LNCaP clone FGC (cell line): ENCODE data around the gene PLCD1.
"Not testable (repeated sequence)": the region's sequence is repeated elsewhere in the genome, so short reads cannot be mapped to it uniquely, and the experiment has no call there.

Source experiments
- DNase-seq: peaks from one replicate; pipeline ENCODE4 v3.0.0-alpha.2; 2011; ENCODE audit warnings: low read depth
- H3K4me3 ChIP-seq: 2 replicates; pipeline ENCODE4 v1.5.1; 2011; ENCODE audit warnings: mild to moderate bottlenecking, low read depth, low read length, control low read depth
- TF ChIP-seq, protein P1 (sequence below): IDR thresholded peaks from 2 replicates; pipeline ENCODE4 v1.5.1; 2012; ENCODE audit warnings: mild to moderate bottlenecking; ENCODE audit not compliant: control insufficient read depth, insufficient read depth; ENCODE audit errors: extremely low read depth

The PLCD1 gene

DNA sequence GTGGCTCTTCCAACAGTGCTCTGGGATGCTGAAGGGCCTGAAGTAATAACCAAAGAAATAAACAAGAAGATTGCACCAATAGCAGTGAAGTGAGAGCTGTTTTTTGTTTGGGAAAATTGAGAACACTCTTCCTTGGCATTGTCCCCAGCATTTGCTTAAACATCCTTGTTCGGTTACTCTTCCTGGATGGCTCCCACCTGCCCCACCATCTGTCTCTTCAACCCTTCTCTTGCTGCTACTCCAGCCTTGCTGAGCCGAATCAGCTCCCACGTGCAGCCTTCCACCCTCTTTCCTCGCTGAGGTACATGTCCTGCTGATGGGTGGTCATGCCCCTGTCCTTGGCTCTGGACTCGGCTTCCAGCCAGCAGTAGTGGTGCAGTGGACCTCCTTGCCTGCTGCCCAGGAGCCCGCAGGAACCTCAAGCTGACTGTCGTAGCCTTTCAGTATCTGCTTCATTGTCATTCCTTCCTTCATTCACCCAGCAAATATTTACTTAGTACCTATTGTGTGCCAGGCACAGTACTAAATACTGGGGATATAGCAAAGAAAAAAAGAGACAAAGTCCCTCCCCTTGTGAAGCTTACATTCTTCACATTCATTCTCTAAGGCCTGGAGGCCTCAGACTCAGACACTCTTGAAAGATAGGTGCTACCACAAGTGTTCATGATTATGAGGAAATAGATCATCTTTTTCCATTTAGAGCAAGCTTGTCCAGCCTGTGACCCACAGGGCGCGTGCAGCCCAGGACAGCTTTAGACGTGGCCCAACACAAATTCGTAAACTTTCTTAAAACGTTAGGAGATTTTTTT, 56.0 kb downstream of the PLCD1 start:
- TF ChIP-seq, protein P1, sequence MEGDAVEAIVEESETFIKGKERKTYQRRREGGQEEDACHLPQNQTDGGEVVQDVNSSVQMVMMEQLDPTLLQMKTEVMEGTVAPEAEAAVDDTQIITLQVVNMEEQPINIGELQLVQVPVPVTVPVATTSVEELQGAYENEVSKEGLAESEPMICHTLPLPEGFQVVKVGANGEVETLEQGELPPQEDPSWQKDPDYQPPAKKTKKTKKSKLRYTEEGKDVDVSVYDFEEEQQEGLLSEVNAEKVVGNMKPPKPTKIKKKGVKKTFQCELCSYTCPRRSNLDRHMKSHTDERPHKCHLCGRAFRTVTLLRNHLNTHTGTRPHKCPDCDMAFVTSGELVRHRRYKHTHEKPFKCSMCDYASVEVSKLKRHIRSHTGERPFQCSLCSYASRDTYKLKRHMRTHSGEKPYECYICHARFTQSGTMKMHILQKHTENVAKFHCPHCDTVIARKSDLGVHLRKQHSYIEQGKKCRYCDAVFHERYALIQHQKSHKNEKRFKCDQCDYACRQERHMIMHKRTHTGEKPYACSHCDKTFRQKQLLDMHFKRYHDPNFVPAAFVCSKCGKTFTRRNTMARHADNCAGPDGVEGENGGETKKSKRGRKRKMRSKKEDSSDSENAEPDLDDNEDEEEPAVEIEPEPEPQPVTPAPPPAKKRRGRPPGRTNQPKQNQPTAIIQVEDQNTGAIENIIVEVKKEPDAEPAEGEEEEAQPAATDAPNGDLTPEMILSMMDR: no peak
- DNase-seq: no peak
- H3K4me3 ChIP-seq: no peak overlapping the region

DNA sequence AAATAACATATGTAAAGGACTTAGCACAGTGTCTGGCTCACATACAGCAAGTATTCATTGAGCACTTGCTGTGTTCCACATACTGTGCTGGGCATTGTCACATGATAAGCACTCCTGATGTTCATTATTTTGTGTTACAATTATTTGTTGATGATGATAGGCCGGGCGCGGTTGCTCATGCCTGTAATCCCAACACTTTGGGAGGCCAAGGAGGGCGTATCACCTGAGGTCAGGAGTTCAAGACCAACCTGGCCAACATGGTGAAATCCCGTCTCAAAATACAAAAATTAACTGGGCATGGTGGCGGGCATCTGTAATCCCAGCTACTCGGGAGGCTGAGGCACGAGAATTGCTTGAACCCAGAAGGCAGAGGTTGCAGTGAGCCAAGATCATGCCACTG, 57.4 kb downstream of the PLCD1 start:
- not testable (repeated sequence) for DNase-seq, H3K4me3 ChIP-seq

DNA sequence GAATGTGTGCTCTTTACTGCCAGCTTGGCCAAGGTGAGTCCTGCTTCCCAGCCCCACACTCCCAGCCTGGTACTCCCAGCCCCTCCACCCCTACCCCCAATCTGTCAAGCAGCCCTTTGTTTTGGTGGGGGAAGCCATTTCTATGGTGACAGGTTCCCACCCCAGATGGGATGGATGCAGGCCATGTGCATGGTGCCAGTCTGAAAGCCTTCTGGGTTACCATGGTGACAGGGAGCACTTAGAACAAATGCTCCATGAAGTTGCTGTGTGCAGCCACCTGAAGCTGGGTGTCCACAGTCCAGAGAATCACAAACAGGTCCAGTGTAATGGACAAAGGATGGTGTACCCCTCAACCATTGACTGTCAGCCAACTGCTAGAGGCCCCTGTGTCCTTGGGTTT, 58.0 kb downstream of the PLCD1 start:
- no peak for DNase-seq
- TF ChIP-seq, protein P1: no peak

DNA sequence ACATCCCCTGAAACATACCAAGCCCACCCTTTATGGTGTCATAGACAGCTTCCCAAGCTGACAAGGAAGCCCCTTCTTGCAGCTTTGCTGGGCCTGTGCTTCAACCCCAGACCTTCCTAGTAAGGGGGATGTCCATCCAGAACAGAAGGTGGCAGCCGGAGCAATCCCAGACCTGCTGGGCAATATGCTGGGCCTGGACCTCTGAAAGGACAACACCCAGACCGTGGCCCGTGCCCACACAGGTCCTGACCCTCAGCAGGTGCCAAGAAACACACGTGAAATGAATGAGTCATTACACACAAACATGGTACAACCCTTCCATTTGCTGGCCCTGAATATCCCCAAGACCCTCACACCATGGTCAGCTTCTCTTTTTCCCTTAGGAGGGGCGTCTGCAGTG, 58.6 kb downstream of the PLCD1 start:
- H3K4me3 ChIP-seq: no peak overlapping the region
- no peak for DNase-seq
- TF ChIP-seq, protein P1: no peak

More for the DNA sequence above, 58.0 kb downstream of the PLCD1 start:
- no peak overlapping the region for H3K4me3 ChIP-seq

DNA sequence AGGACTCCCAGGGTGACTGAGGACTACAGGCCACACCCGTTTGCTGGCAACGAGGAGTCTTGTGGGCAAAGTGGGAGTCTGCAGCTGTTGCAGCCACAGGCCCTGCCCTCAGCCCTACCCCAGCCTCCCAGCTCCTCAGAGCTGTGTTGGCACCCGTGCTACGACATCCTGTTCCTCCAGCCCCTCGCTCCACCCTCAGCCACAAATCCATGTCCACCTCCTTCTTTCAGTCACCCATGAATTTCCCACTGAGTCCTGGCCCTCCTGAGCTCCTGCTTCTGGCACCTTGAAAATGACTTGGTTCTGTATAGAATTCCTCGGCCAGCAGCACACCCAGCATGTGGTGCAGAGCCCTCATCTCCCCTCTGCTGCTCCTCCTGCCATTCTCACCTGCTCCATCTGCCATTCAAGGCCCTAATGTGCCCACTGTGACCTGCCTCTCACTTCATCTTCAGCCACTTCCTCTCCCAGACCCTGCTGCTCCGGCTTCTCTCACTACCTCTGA, 59.8 kb downstream of the PLCD1 start:
- DNase-seq: no peak
- H3K4me3 ChIP-seq: no peak overlapping the region
- TF ChIP-seq, protein P1: no peak

DNA sequence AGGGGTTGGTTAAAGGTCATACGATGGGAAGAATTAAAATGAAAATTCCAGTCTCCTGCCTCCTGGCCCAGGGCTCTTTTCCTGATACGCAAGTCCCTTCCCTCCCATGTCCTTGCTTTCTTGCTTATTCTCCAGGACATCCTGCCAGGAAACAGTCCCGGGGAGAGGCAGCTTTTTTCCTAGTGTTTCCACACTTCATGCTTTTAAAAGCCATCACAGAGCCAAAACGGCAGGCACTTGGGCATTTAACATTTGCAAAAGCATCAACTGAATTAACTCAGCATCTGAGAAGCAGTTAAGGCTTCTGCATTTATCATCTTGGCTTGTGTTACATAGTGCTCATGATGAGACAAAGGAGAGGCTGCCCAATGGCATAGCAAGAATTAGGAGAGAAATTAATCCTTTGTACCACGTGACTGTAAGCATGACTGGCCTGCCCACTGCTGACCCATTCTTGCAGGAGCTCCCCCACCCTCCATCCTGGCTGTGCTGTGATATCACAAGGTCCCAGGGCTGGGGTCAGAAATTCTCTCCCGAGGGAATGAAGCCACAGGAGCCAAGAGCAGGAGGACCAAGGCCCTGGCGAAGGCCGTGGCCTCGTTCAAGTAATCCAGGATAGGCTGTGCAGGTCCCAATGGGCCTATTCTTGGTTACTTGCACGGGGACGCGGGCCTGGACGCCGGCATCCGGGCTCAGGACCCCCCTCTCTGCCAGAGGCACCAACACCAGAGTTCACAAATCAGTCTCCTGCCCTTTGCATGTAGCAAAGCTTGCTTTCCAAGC, 60.4 kb downstream of the PLCD1 start:
- no peak overlapping the region for H3K4me3 ChIP-seq

DNA sequence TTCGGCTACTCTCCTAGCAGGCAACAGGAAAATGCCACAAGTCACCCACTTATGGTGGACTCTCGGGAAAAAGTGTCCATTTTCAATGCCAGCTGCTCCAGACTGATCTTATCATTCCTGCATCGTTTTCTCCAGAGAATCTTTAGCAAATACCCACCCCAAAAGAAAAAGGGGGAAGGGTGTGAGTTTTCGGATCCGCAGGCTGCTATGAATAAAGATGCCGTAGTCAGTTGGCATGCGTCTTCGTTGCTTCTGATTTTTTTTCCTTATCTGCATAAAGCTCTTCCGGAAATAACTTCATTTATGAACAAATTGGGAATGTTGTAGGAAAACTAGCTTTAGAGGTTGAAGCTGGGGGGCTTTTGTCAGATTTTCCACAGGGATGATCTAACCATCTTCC, 61.2 kb downstream of the PLCD1 start:
- DNase-seq: no peak
- TF ChIP-seq, protein P1: no peak
- no peak overlapping the region for H3K4me3 ChIP-seq

More for the DNA sequence above, 60.4 kb downstream of the PLCD1 start:
- no peak for DNase-seq
- TF ChIP-seq, protein P1: no peak
